Measurements from ENCODE around the gene UACA. TPM values are rescaled to one million over a fixed set of nuclear protein-coding genes. Genes with fewer than 3 reads are reported as not detected.

The UACA gene
- total and polyA plus RNA-seq, 2 of the 8 experiments (the other 6 are each of a cell fraction or from before 2014, with no cell fraction given): 28.6 to 38.9 TPM

GRCh38 chr15:70707686-70708300 lies 55.6 kb downstream of the UACA start (continued):
- TF ChIP-seq EP300 (IDR thresholded peaks at IDR 0.05; ENCODE audit: borderline replicate concordance in 1 of 2, low read depth in 2 of 2, low read length in 2 of 2) (no peak), SIX5 (IDR thresholded peaks at IDR 0.05; ENCODE audit: low read depth, low read length) (no peak)
- TF ChIP-seq, protein P1, sequence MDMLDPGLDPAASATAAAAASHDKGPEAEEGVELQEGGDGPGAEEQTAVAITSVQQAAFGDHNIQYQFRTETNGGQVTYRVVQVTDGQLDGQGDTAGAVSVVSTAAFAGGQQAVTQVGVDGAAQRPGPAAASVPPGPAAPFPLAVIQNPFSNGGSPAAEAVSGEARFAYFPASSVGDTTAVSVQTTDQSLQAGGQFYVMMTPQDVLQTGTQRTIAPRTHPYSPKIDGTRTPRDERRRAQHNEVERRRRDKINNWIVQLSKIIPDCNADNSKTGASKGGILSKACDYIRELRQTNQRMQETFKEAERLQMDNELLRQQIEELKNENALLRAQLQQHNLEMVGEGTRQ (IDR thresholded peaks at IDR 0.05; ENCODE audit: low read length): no peak
